ENCODE results near the gene UBTD1. TPM values are rescaled to one million over a fixed set of nuclear protein-coding genes. Genes with fewer than 3 reads are reported as not detected.

Gene UBTD1
- total RNA-seq, 2 donors from 2014 or later, result 19.1 to 19.3 TPM

DNA sequence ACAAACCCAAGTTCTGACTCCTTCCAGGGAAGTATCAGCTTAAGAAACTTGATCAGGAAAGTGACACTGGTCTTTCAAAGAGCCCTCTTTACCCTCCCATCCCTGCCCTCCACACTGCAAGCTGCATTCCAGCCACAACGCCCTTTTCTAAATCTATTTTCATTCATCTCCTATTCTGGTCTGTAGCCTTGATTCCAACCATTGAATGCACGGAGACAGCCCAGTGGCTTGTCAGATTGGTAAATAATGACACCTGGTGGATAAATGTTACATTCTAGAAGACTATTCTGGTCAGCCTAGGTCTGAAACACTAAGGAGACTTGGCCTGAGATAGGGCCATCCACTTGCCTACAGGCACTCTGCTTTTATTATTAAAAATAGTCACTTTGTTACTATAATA is 113.7 kb downstream of the UBTD1 start:
- no peak overlapping the region for H3K9ac ChIP-seq (ENCODE audit: extremely low read depth, low read length, poor library complexity, severe bottlenecking)
- no peak overlapping the region for H3K27ac ChIP-seq (ENCODE audit: low read depth, low read length)
- DNase-seq, result peak; percentile 72
- H3K36me3 ChIP-seq (ENCODE audit: control insufficient read depth, insufficient read depth, low read length), result no peaks in the 10 kb centered on the region
- WGBS, 2 experiments (ENCODE audit: insufficient coverage in 1 of 2, insufficient read length in 1 of 2), result 58 to 60% methylated on average over 1 to 2 of the region's 2 CpGs
- H3K27me3 Mint-ChIP-seq (ENCODE audit: insufficient read depth), result no peaks in the 10 kb centered on the region
- peak; percentile 62 for TF ChIP-seq CTCF (conservative IDR thresholded peaks at IDR 0.05)
- no peaks in the 10 kb centered on the region for H3K27me3 ChIP-seq (ENCODE audit: control insufficient read depth, insufficient read depth, low read length, poor library complexity, severe bottlenecking)
- H3K4me1 ChIP-seq (ENCODE audit: control insufficient read depth, insufficient read depth, low read length), result no peaks in the 10 kb centered on the region
- no peaks in the 10 kb centered on the region for H3K9me3 ChIP-seq (ENCODE audit: control insufficient read depth, low read length)
- H3K4me3 ChIP-seq (ENCODE audit: low read length), result no peak overlapping the region
- H3K36me3 Mint-ChIP-seq (ENCODE audit: low read depth), result peaks cover 18% of the 10 kb centered on the region
- H3K9me3 Mint-ChIP-seq, result no peaks in the 10 kb centered on the region
- H3K4me3 Mint-ChIP-seq, result no peak overlapping the region
- peaks cover 4% of the 10 kb centered on the region for H3K4me1 Mint-ChIP-seq
- no peak overlapping the region for H3K27ac Mint-ChIP-seq

DNA sequence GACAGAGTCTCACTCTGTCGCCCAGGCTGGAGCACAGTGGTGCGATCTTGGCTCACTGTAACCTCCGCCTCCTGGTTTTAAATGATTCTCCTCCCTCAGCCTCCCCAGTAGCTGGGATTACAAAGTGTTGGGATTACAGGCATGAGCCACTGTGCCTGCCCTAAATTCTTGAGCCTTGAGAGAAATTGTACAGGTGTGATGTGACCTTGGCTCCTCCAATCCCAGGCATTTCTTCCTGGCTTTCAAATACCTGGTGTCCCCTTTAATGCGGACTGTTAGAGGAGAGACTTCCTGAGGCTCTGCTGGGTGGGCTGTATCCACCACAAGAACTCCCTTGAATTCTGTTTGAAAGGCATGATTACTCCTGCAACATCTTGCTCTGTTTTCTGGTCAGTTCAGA is 119.6 kb downstream of the UBTD1 start:
- no peaks in the 10 kb centered on the region for H3K4me1 Mint-ChIP-seq
- WGBS, 2 experiments (ENCODE audit: insufficient coverage in 1 of 2, insufficient read length in 1 of 2), result 96 to 100% methylated on average over 2 to 4 of the region's 4 CpGs

DNA sequence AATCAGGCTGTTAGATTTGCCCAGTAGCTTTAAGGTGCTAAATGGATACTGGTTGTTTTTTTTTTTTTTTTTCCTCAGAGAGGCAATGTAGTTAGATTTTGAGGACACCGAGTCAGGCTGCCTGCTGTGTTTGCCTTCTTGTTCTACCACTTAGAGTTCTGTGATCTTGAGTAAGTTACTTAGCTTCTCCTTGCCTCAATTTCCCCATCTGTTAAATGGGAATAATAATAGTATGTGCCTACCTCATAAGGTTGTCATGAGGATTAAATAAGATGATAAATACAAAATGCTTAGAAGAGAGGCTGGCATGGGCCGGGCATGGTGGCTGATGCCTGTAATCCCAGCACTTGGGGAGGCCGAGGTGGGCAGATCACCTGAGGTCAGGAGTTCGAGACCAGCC is 120.0 kb downstream of the UBTD1 start:
- TF ChIP-seq CTCF (conservative IDR thresholded peaks at IDR 0.05), result no peak
- no peaks in the 10 kb centered on the region for H3K4me1 Mint-ChIP-seq
- H3K27me3 ChIP-seq (ENCODE audit: control insufficient read depth, insufficient read depth, low read length, poor library complexity, severe bottlenecking), result no peaks in the 10 kb centered on the region
- no peak overlapping the region for H3K27ac Mint-ChIP-seq
- H3K27me3 Mint-ChIP-seq (ENCODE audit: insufficient read depth), result no peaks in the 10 kb centered on the region
- WGBS, 2 experiments (ENCODE audit: insufficient coverage in 1 of 2, insufficient read length in 1 of 2), result 97 to 100% methylated on average over 1 to 4 of the region's 4 CpGs
- DNase-seq, result no peak
- no peak overlapping the region for H3K4me3 ChIP-seq (ENCODE audit: low read length)
- no peak overlapping the region for H3K27ac ChIP-seq (ENCODE audit: low read depth, low read length)
- peaks cover 23% of the 10 kb centered on the region for H3K36me3 Mint-ChIP-seq (ENCODE audit: low read depth)
- H3K9me3 ChIP-seq (ENCODE audit: control insufficient read depth, low read length), result no peaks in the 10 kb centered on the region
- H3K4me3 Mint-ChIP-seq, result no peak overlapping the region
- H3K9ac ChIP-seq (ENCODE audit: extremely low read depth, low read length, poor library complexity, severe bottlenecking), result no peak overlapping the region
- no peaks in the 10 kb centered on the region for H3K4me1 ChIP-seq (ENCODE audit: control insufficient read depth, insufficient read depth, low read length)
- H3K9me3 Mint-ChIP-seq, result no peaks in the 10 kb centered on the region
- no peaks in the 10 kb centered on the region for H3K36me3 ChIP-seq (ENCODE audit: control insufficient read depth, insufficient read depth, low read length)

More for the DNA sequence above, 119.6 kb downstream of the UBTD1 start:
- Histone ChIP-seq H3K4me1 (ENCODE audit: control insufficient read depth, insufficient read depth, low read length) (no peaks in the 10 kb centered on the region), H3K9ac (ENCODE audit: extremely low read depth, low read length, poor library complexity, severe bottlenecking) (no peak overlapping the region), H3K4me3 (ENCODE audit: low read length) (no peak overlapping the region), H3K27ac (ENCODE audit: low read depth, low read length) (no peak overlapping the region), H3K27me3 (ENCODE audit: control insufficient read depth, insufficient read depth, low read length, poor library complexity, severe bottlenecking) (no peaks in the 10 kb centered on the region), H3K9me3 (ENCODE audit: control insufficient read depth, low read length) (no peaks in the 10 kb centered on the region), H3K36me3 (ENCODE audit: control insufficient read depth, insufficient read depth, low read length) (no peaks in the 10 kb centered on the region)
- DNase-seq, result no peak
- TF ChIP-seq CTCF (conservative IDR thresholded peaks at IDR 0.05), result no peak
- no peak overlapping the region for H3K27ac Mint-ChIP-seq
- H3K9me3 Mint-ChIP-seq, result no peaks in the 10 kb centered on the region
- peaks cover 23% of the 10 kb centered on the region for H3K36me3 Mint-ChIP-seq (ENCODE audit: low read depth)
- no peak overlapping the region for H3K4me3 Mint-ChIP-seq
- H3K27me3 Mint-ChIP-seq (ENCODE audit: insufficient read depth), result no peaks in the 10 kb centered on the region

Other genes with a start within 250 kb of the UBTD1 start
- 10 to 100 TPM; 26.8 to 47.6 TPM for gene ARHGAP19, start 206.3 kb upstream of the UBTD1 start, total RNA-seq
- gene FRAT1, start 179.7 kb upstream of the UBTD1 start, total RNA-seq, result 1 to 10 TPM; 6.5 to 7.3 TPM
- gene FRAT2, start 164.2 kb upstream of the UBTD1 start, total RNA-seq, result 10 to 100 TPM; 31.0 to 35.2 TPM
- gene RRP12, start 97.6 kb upstream of the UBTD1 start, total RNA-seq, result 10 to 100 TPM; 33.0 to 34.7 TPM
- gene PGAM1, start 72.7 kb upstream of the UBTD1 start, total RNA-seq, result 100 to 1,000 TPM; 490 to 499 TPM
- gene EXOSC1, start 52.9 kb upstream of the UBTD1 start, total RNA-seq, result 10 to 100 TPM; 48.9 to 55.6 TPM
- gene ZDHHC16, start 52.7 kb upstream of the UBTD1 start, total RNA-seq, result 10 to 100 TPM; 44.5 to 53.6 TPM
- 10 to 100 TPM; 84.2 to 98.8 TPM for gene MMS19, start 502 bp upstream of the UBTD1 start, total RNA-seq
- gene ANKRD2, start 73.9 kb downstream of the UBTD1 start, total RNA-seq, result not detected
- 1 to 10 TPM in 1 of 2 donors, under 1 TPM in 1; 0.15 to 1.7 TPM for gene HOGA1, start 85.5 kb downstream of the UBTD1 start, total RNA-seq
- not detected for gene C10orf62, start 90.8 kb downstream of the UBTD1 start, total RNA-seq
- 10 to 100 TPM; 19.0 to 21.3 TPM for gene MORN4, start 134.6 kb downstream of the UBTD1 start, total RNA-seq
- 10 to 100 TPM; 14.5 to 18.1 TPM for gene PI4K2A, start 141.7 kb downstream of the UBTD1 start, total RNA-seq
- 1 to 10 TPM; 3.9 to 4.3 TPM for gene AVPI1, start 188.3 kb downstream of the UBTD1 start, total RNA-seq
- 10 to 100 TPM; 44.3 to 47.9 TPM for gene MARVELD1, start 214.8 kb downstream of the UBTD1 start, total RNA-seq
- gene ZFYVE27, start 238.2 kb downstream of the UBTD1 start, total RNA-seq, result 10 to 100 TPM; 33.5 to 36.3 TPM